CD4-positive, alpha-beta T cell treated with Interleukin-1 beta for 1 hour (primary cell): Measurements from ENCODE around the gene CFAP300.

Source experiments
- DNase-seq, 2 donors: peaks; one replicate each; pipeline ENCODE4 v3.0.0-alpha.2; 2020 to 2022

CFAP300 gene

DNA sequence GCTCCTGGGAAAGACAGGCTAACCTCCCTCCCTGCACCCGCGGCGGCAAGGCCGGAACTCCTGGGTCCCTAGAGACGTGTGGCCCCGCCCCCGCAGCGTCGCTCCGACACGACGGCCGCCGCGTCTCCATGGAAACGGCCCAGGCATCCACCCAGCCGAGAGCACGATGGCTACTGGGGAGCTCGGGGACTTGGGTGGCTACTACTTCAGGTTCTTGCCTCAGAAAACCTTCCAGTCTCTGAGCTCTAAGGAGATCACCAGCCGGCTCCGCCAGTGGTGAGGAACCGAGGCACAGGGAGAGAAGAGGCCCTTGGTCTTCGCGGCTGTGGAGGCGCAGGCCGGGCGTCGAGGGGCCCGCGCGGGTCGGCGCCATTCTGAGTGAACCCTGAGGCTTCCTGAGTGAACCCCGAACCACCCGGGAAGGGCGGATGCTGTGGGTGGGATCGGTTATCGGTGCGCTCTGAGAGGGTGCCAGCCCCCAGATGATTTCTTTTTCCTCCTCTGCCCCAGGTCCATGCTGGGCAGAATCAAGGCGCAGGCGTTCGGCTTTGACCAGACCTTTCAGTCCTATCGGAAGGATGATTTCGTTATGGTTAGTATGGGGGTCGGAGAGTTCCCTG lies at the start of gene CFAP300:
TSS of gene CFAP300 (plus strand) at position 133 of the 620 bp plus-strand sequence. CDS start at position 167, 34 bp downstream.
- peak; percentile 13 to 38 for DNase-seq

DNA sequence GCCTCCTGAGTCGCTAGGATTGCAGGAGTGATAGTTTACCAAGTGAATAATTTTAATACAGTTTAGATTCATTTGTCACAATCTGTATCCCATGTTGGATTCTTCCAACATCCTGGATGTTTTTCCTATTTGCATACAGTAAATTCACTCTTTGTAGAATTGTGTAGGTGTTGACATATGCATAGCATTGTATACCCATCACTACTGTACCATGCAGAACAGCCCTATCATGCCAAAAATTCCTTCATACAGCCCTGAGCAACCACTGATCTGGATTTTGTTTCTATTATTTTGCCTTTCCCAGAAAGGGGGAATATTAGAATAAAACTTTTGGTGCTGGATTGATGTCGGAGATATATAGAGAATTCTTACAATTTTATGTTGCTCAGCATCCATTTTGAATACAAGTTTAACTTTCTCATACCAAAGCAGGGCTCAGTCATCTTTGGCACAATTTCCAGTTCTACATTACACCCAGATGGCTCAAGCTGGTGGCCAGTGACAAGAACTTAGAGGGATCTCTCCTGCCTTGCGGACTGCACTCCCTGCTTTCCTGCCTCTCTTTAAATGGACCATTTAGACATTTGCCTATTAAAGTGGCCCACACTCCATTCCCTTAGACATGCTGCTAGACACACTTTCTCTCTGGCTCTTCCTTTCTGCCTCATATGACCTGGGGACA lies 45.4 kb upstream of the CFAP300 start:
- DNase-seq: no peak

DNA sequence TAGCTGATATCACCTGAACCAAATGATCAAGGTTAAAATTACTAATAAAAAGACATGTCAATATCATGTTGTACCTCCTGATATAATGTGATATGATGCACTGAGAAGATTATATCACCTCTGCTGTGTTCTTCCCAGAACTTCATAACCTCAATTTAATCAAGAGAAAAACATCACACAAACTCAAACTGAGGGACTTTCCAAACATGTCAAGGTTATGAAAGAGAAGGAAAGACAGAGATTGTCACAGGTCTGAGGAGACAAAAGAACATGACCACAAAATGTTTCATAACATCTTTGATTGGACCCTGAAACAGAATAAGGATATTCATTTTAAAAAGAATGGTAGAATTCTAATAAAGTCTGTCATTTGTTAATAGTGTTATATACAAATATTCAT lies 43.0 kb upstream of the CFAP300 start:
- no peak for DNase-seq

DNA sequence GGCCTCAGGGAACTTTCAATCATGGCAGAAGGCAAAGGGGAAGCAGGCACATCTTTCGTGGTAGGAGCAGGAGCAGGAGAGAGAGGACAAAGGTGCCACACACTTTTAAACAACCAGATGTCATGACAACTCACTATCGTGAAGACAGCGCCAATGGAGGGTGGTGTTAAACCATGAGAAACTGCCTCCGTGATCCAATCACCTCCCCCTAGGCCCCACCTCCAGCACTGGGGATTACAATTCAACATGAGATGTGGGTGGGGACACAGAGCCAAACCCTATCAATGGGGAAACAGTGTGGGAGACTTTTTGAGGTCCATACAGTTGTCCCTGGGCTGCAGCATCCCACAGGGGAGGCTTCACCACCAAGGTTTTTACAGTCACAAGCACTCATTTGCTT lies 41.9 kb upstream of the CFAP300 start:
- DNase-seq: no peak

DNA sequence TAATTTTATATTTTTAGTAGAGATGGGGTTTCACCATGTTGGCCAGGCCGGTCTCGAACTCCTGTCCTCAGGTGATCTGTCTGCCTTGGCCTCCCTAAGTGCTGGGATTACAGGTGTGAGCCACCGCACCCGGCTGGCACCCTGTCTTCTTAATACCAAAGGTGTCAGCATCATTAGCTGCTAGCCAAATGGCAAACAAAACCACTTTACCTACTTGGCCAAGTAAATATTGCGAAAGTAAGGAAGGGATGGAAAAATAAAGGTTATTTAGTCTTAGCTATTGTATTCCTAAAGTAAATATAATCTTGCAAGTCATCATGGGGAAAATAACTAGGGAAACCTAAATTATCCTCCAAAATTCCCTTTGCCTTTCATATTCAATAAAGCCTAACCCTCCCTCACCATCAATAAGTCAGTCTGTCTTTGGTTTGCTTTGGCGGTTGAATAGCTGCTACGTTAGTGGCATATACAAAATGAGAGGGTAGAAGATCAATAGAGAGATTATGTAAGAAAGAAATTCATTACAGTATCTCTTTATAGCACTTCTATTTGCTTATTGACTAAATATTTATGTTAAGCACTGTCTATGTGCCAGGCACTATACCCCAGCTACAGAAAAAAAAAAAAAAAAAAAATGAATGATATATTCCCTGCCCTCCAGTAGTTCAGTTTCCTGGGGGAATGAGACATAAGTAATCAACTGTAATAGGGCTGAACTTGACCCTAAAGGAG lies 40.2 kb upstream of the CFAP300 start:
- DNase-seq: no peak

DNA sequence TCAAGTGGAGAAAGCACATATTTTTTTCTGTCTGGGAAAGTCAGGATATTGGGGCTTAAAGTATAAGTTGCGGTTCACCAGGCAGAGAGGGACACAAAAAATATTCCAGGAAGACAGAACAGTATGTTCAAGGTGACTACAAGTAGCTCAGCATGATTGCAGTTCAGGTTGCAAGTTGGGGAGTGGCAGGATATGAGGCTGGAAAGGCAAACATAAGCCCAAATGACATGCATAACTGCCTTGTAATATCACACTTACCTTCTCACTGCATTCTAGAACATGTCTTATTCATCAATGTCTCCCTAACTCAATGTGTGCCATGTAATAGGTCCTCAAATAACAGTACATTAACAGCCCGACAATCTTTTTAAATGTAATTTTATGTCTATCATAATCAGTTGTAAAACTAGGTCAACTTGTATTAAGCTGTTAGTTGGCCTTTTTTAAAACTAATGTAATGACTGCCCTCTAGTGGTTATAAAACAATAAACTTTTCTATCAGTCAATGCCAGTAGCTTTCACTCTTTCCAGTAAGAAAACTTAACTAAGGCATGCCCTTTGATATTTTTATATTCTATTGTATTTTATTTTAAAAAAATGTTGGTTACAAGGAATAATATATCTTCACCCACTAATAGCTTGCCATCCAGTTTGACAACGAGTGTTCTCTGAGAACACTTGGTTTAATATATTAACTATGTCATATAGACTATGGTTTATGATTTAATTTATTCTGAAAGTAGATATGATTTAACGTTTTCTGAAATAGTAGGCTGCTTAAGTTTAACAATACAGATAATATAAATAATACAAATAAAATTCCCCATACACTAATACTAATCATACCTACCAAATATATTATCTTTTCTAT lies 39.4 kb upstream of the CFAP300 start:
- DNase-seq: peak in 1 of 2 donors; percentile 47

DNA sequence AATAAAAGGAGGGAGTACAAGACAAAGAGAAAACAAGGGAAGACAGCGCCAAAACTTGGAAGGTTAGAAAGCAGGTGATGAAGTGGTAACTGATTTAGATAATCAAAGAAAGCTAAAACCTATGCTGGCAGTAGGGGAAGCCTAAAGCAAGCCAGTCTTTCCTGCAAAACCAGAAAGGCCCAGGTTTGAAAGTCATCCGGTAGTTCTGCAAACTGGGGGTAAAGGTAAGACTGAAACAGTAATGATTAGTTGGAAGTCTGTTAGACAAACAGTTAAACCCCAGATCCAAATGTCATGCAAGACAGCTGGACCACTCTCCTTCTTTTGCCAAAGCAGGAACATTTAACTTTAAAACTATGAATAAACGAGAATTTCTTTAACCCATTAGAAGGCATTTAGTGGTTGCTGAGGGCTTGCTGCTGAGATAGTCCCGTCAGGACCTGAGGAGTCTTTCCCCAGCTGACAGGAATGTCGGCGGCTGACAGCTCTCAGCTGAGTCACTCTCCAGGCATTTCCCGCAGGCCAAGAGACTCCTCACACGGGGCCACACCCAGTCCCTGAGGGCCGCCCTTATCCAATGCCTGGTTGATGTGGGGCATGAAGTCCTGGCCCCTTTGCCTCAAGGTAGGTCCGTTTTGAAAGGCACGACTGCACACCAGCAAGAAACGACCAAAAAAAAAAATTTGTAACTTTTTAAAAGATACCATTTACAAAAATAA lies 36.3 kb upstream of the CFAP300 start:
- DNase-seq: no peak

DNA sequence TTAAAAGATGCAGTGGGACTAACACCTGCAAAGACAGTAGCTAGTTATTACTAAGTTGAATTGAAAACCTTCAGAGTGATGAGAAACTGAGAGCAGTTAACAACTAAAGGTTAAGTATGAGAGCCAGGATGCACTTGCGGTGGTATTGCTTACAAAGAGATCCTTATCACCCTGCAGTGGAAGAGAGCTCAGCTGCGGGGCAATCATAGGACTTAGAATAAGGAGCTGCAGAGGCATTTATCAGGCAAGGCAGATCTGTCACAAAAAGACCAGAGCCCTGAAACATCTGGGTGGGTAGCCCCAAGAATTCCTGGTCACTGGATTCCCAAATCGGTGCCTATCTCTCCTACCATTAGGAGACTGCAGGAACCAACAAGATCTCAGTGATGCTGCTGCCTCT lies 34.3 kb upstream of the CFAP300 start:
- DNase-seq: no peak

DNA sequence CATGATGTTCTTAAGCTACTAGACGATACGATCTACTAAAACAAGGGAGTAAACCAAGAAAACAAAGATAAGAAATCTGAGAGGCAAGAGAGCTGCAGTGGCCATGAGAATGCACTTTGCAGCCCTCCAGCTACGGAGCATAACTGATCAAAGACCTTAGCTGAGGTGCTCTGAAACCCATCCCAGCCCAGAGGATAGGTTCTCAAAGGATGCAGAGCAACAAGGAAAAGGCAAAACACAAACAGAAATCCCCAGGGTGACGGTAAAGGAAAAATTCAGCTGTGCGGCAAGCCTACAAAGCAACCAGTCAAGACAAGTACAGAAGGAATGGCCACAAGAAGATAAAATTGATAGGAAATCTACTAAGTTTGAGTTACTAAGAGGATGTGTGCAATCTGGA lies 32.5 kb upstream of the CFAP300 start:
- no peak for DNase-seq

DNA sequence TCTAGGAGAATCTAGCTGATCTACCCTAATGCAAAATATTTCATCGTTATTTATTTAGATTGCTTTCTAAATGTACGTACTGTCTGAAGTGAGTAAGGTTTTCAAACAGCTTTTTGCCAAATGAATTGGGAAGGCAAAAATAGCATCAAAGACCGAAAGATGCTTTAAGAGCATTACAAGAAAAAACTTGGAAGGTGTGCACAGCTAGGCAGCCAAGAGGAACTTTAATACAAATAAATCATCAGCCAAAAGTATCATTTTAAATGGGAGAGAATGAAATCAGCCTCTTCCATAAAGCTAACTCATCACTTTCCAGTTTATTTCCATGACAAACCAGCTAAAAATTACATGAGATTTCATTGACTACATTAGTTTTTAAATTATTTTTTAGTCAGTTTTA lies 30.2 kb upstream of the CFAP300 start:
- DNase-seq: no peak

DNA sequence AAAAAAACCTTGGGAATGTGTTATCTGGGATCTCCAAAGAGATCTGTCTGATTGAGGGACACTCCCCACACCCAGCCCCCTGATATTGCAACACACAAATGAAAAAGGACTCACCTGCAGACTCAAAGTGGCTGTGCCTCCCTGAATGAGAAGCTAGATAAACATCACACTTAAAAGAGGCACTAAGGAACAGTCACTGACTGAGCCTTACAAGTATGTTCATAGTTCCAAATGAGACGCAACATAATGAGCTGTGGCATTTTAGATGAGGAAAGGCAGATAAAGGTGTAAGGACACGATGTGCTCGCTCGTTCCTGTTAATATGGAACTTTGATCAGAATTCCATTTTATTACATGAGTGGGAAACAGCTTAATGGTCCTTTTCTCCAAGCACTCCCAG lies 21.0 kb upstream of the CFAP300 start:
- no peak for DNase-seq

DNA sequence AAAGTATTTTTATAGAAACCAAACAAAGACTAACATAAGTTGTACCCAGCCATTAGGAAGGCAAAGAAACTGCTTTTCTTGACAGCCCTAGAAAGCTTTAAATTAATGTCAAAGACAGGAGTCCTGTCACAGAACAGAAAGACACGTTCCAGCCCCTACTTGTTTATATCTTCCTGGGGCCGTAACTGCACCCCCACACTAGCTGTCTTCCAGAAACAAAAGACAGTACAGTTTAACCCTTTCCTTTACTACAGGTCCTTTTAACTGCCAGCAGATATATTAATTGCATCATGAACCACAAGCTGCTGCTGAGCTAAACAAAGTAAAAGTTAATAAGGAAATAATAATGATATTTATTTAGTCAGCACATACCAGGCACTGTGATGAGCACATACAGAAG lies 20.3 kb upstream of the CFAP300 start:
- DNase-seq: no peak

DNA sequence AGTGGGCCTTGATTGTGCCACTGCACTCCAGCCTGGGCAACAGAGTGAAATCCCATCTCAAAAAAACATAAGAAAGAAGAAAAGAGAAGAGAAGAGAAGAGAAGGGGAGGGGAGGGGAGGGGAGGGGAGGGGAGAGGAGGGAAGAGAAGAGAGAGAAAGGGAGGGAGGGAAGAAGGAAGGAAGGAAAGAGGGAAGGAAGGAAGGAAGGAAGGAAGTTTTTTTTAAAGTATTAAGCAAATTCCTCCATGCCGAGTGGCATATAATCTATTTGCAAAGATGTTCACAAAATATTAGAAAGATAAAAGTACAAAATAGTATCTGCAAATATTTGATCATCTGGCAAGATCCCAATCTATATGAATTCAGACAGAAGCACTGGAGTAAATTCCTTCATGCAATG lies 10.5 kb upstream of the CFAP300 start:
- no peak for DNase-seq

DNA sequence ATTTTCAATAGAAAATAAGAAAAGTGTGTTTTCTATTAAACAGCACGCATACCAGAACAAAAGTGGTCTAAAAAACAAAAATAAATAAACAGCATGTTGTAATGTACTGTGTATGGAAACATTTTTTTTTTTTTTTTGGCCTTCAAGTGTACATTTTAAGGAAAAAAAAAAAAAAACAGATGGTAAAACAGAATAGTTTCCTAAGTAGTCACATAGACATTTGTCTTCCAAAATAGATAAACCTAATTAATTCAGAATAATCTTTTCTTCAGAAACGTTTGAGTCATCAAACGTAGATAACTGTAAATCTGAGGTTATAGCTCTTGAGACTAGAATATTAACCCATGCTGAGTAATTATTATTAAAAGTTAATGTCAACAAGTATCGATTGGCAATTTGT lies 396 bp upstream of the CFAP300 start:
- DNase-seq: no peak

DNA sequence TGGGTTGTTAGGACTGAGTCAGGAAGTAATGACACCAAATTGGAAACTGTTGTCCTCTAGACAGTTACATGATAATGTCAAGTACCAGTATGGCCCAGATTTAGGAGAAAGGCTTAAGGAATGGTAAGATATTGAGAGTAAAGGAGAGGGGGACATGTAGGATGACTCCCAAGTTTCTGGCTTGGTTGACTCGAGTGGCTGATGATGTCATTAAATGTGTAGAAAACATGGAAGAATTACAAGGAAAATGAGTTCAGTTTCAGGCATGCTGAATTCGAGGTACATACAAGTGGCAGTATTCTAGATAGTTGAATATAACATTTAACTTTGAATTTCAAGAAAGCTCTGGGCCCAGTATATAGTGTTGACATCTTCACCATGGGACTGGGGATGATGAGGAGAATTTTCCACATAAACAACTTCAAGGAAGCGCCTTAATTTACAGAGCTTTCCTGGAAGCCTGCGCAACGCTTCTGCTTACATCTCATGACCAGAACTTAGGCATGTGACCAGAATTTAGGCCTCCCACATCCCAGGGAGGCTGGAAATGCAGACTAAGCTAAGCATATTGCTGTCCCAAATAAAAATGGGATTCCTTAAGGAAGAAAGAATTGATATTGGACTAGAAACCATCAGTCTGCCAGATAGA lies 3.8 kb downstream of the CFAP300 start:
- DNase-seq: no peak

DNA sequence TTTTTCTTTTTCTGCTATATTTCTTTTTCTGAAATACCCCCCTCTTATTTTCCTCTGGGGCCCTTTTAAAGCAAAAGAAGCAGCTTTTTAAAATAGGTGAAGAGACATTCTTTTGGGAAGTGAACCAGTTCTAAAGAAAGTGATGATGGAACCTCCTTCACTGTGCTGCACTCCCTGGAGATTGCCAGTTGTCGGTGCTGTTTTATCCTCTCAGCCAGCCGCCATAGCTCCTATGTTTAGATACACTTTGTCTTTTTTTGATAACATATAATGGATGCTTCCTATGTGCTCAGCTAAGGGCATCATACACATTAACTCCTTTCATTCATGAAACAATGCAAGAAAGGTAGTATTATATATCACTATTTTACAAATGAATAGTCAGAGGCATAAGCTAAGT lies 14.0 kb downstream of the CFAP300 start:
- DNase-seq: no peak

DNA sequence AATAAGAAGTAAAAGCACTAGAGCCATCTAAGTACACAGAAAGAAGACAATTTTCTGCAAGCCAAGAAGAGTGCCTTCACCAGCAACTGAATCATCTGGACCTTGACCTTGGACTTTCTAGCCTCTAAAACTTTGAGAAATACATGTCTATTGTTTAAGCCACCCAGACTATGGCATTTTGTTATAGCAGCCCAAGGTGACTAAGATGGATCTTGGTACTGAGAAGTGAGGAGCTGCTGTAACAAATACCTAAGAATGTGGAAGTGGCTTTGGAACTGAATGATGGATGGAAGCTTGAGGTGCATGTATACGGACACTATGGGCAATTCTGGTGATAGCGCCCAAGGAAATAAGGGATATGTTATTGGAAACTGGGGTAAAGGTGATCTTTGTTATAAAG lies 14.9 kb downstream of the CFAP300 start:
- DNase-seq: no peak

DNA sequence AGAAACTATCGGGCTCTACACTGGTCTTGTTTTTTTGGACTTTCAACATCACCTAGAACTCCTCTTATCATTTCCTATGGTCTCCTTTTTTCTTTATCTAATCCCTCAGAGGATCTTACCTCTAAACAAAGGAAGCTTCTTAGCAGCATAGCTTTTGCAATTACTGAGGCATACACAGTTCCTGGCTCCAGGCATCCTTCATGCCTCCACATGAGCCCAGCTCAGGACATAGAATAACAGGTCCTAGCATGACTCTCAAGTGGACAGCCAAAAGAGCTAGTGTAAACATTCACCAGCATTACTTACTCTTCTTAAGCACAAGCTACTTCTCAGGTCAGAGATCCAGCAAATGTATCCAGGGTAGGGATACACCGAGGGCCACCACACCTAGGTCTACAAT lies 17.1 kb downstream of the CFAP300 start:
- DNase-seq: no peak

DNA sequence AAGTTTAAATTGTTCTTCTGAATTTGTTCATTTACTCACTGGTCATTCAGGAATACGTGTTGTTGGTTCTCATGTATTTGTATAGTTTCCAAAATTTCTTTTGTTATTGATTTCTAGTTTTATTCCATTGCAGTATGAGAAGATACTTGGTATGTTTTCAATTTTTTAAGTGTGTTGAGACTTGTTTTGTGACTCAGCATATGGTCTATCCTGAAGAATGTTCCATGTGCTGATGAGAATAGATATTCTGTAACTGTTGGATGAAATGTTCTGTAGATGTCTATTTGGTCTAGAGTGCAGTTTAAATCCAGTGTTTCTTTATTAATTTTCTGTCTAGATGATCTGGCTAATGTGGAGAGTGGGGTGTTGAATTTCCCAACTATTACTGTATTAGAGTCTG lies 23.5 kb downstream of the CFAP300 start:
- DNase-seq: no peak

DNA sequence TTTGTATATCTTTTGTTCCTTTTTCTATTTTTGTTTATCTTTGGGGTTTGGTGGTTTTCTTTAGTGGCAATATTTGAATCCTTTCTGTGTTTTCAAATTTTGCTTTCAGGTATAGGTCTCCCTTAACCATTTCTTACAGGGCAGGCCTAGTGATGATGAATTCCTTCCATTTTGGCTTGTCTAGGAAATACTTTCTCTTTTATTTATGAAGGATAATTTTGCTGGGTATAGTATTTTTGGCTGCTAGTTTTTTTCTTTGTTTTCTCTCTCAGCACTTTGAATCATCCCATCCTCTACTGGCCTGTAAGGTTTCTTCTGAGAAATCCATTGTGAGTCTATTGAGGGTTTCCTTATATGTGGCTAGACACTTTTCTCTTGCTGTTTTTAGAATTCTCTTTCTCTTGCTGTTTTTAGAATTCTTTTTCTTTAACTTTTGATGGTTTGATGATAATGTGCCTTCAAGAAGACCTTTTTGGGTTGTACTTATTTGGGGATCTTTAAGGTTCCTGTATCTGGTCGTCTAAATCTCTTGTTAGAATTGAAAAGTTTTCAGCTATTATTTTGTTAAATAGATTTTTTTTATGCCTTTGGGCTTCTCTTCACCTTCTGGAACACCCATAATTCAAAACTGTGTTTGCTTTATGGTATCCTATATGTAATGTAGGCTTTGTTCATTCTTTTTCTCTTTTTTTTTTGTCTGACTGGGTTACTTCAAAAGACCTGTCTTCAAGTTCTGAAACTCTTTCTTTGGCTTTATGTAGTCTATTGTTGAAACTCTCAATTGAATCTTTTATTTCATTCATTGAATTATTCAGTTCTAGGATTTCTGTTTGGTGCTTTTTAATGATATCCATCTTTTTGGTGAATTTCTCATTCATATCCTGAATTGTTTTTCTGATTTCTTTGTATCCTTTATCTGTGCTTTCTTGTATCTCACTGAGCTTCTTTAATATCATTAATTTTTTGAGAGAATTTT lies 24.5 kb downstream of the CFAP300 start:
- DNase-seq: no peak

DNA sequence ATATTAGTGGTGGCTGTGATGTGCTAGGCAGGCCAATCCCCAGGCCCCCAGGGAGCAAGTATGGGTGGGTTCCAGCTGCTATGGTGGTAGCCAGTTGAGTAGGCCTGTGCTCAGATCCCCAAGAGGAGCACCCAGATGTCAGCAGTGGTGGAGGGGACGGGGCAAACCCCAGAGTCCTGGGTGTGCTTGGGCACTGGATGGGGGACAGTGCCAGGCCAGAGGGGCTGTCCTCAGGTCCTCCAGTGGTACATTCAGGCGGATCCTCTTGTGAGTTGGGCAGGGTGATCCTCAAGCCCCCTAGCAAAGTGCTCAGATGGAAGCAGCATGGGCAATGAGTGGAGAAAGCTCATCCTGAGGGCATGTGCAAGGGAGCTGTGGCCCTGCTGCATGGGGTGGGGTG lies 26.0 kb downstream of the CFAP300 start:
- no peak for DNase-seq
